Endothelial cell of umbilical vein (primary cell): ENCODE data around the gene UROC1. TPM values are rescaled to one million over a fixed set of nuclear protein-coding genes. Genes with fewer than 3 reads are reported as not detected.

Experiments used
- BruUV-seq: library from RNA; stranded (reverse); fragments of 400-500 nt; replicated peaks from 2 replicates; lab custom pipeline; 2021; lab: Mats Ljungman, UMichigan
- CTCF ChIA-PET: fragments of 300-600, 350-600 bp; sonication (Branson Sonifier 250); formaldehyde crosslinking; loops from one replicate; lab custom pipeline; 2021; ENCODE audit warnings: antibody characterized with exemption, inconsistent platforms; lab: Charles Lee
- POLR2A ChIA-PET: fragments of 300-600, 350-600 bp; sonication (Branson Sonifier 250); formaldehyde crosslinking; loops from one replicate; lab custom pipeline; 2021; ENCODE audit warnings: antibody characterized with exemption, inconsistent platforms; lab: Charles Lee
- DNase-seq: peaks from one replicate; pipeline ENCODE4 v3.0.0-alpha.2; 2011; ENCODE audit warnings: low read depth, low spot score
- FAIRE-seq: peaks from 2 replicates; lab custom pipeline; 2011; peaks lifted over from hg19 to GRCh38; lab: Jason Lieb, UNC
- H2AFZ ChIP-seq: 2 replicates; pipeline ENCODE4 v1.6.0; 2012; ENCODE audit warnings: low read depth, low read length, control low read depth, inconsistent platforms
- H3K27ac ChIP-seq: 2 replicates; pipeline ENCODE4 v1.5.1; 2011; ENCODE audit warnings: low read depth, mild to moderate bottlenecking, control low read depth, low read length, moderate library complexity; ENCODE audit not compliant: insufficient read depth
- H3K27me3 ChIP-seq, 2 experiments: 2 replicates each; pipeline versions ENCODE4 v1.6.0 to v1.6.1; 2011; ENCODE audit warnings: low read length in 2 of 2, mixed read lengths in 1 of 2; ENCODE audit not compliant: control insufficient read depth in 2 of 2, insufficient read depth in 2 of 2
- H3K36me3 ChIP-seq, 2 experiments: 2 replicates in 1 of 2; 3 replicates in 1 of 2; pipeline ENCODE4 v1.5.1; 2011; ENCODE audit warnings: low read length in 2 of 2, mild to moderate bottlenecking in 1 of 2, moderate library complexity in 1 of 2; ENCODE audit not compliant: control insufficient read depth in 2 of 2, insufficient read depth in 2 of 2; ENCODE audit errors: extremely low read depth in 1 of 2
- H3K4me1 ChIP-seq: 3 replicates; pipeline ENCODE4 v1.5.1; 2011; ENCODE audit warnings: mild to moderate bottlenecking, low read length; ENCODE audit not compliant: control insufficient read depth, insufficient read depth; ENCODE audit errors: extremely low read depth
- H3K4me2 ChIP-seq: 2 replicates; pipeline ENCODE4 v1.6.1; 2011; ENCODE audit warnings: low read length, control low read depth, mixed read lengths; ENCODE audit not compliant: insufficient read depth
- H3K4me3 ChIP-seq, 3 experiments: fragments of 200-600 bp in 1 of 3; sonication (generic), shearing (Covaris generic) in 1 of 3; replicated peaks in 1 of 3; 2 replicates each; pipeline ENCODE4 v1.5.1; 2011 to 2016; ENCODE audit warnings: control low read depth in 3 of 3, low read length in 3 of 3, mild to moderate bottlenecking in 2 of 3, inconsistent platforms in 1 of 3, low read depth in 1 of 3, moderate library complexity in 1 of 3; ENCODE audit not compliant: insufficient read depth in 1 of 3
- H3K79me2 ChIP-seq: 2 replicates; pipeline ENCODE4 v1.6.0; 2012; ENCODE audit warnings: low read length, inconsistent platforms; ENCODE audit not compliant: control insufficient read depth, insufficient read depth
- H3K9ac ChIP-seq: replicated peaks from 2 replicates; pipeline ENCODE3; 2011; ENCODE audit warnings: low read length, control low read depth; ENCODE audit not compliant: insufficient read depth; ENCODE audit errors: extremely low read depth
- H3K9me1 ChIP-seq: replicated peaks from 3 replicates; pipeline ENCODE4 v1.6.0; 2011; ENCODE audit warnings: mild to moderate bottlenecking, low read length; ENCODE audit not compliant: control insufficient read depth, insufficient read depth; ENCODE audit errors: extremely low read depth
- H3K9me3 ChIP-seq: replicated peaks from 2 replicates; pipeline ENCODE4 v1.5.1; 2012; ENCODE audit warnings: low read length, inconsistent platforms; ENCODE audit not compliant: control insufficient read depth, insufficient read depth
- H4K20me1 ChIP-seq: replicated peaks from 2 replicates; pipeline ENCODE3; 2011; ENCODE audit warnings: mild to moderate bottlenecking, low read length; ENCODE audit not compliant: control insufficient read depth, insufficient read depth; ENCODE audit errors: extremely low read depth
- CTCF ChIP-seq, 2 donors: IDR thresholded peaks; 1 replicate in 1 of 2; 2 replicates in 1 of 2; pipeline ENCODE4 v1.5.1; 2011; ENCODE audit warnings: low read length in 2 of 2, mild to moderate bottlenecking in 2 of 2, moderate library complexity in 2 of 2, control low read depth in 1 of 2, inconsistent platforms in 1 of 2, low read depth in 1 of 2; ENCODE audit not compliant: insufficient read depth in 1 of 2; ENCODE audit errors: extremely low read depth in 1 of 2
- EZH2 ChIP-seq: IDR thresholded peaks from 2 replicates; pipeline ENCODE4 v1.6.1; 2012; ENCODE audit warnings: borderline replicate concordance, low read depth, mild to moderate bottlenecking, moderate library complexity, low read length, inconsistent platforms; ENCODE audit not compliant: severe bottlenecking
- FOS ChIP-seq: IDR thresholded peaks from 2 replicates; pipeline ENCODE4 v1.6.1; 2011; ENCODE audit warnings: mild to moderate bottlenecking, low read length, moderate library complexity, borderline replicate concordance; ENCODE audit not compliant: insufficient read depth
- GATA2 ChIP-seq: IDR thresholded peaks from 2 replicates; pipeline ENCODE4 v1.7.0; 2011; ENCODE audit warnings: low read depth, mild to moderate bottlenecking, moderate library complexity, mixed read lengths, low read length; ENCODE audit not compliant: insufficient read length, insufficient read depth
- JUN ChIP-seq: IDR thresholded peaks from 2 replicates; pipeline ENCODE4 v1.6.1; 2011; ENCODE audit warnings: borderline replicate concordance, low read depth; ENCODE audit not compliant: insufficient read length, insufficient read depth
- MAX ChIP-seq: IDR thresholded peaks from 2 replicates; pipeline ENCODE4 v1.6.1; 2011; ENCODE audit not compliant: insufficient read depth, insufficient read length
- MYC ChIP-seq: IDR thresholded peaks from one replicate; pipeline ENCODE4 v1.6.1; 2011; ENCODE audit warnings: mild to moderate bottlenecking, low read depth, low read length
- POLR2A ChIP-seq: IDR thresholded peaks from 2 replicates; pipeline ENCODE4 v1.6.1; 2012; ENCODE audit warnings: low read depth, mild to moderate bottlenecking, control low read depth, low read length
- POLR2AphosphoS5 ChIP-seq: IDR thresholded peaks from 2 replicates; pipeline ENCODE4 v1.6.1; 2012; ENCODE audit warnings: low read depth, mild to moderate bottlenecking, control low read depth, low read length, moderate library complexity; ENCODE audit not compliant: insufficient read depth
- dilution Hi-C: fragments of 300-500 bp; cut with MboI; formaldehyde crosslinking; loops from one replicate; pipeline ENCODE4 v1.15.0; 2019; ENCODE audit warnings: low sequenced_read_pairs; ENCODE audit not compliant: extremely low pct_ligation_motif_present
- intact Hi-C: fragments of 100-400 bp; cut with micrococcal nuclease; formaldehyde crosslinking; loops from one replicate; pipeline ENCODE4 v1.10.0; 2022
- polyA plus RNA-seq, 4 experiments: library from polyadenylated mRNA; depleted of rRNA in 3 of 4; stranded (reverse) in 3 of 4; unstranded in 1 of 4; fragments of >200 nt; gene quantifications; 2 replicates each; pipeline versions ENCODE4 v1.2.1 to v1.2.3, GENCODE V29; 2011 to 2012; ENCODE audit warnings: missing spikeins in 1 of 4
- total RNA-seq: library from RNA; stranded (reverse); gene quantifications from 2 replicates; pipeline ENCODE4 v1.2.3, GENCODE V29; 2021

The UROC1 gene
- total and polyA plus RNA-seq, 2 donors (not counting 3 experiments of a cell fraction or from before 2014, with no cell fraction given): not detected

GRCh38 chr3:126531051-126531330 is 13.4 kb upstream of the UROC1 start:
- intact Hi-C loops: no loop called here
- Histone ChIP-seq H3K9ac (no peak overlapping the region), H3K36me3 (no peaks in the 10 kb centered on the region), H3K9me1 (no peaks in the 10 kb centered on the region), H3K27ac (no peak overlapping the region), H4K20me1 (no peaks in the 10 kb centered on the region), H3K9me3 (no peaks in the 10 kb centered on the region), H2AFZ (no peak overlapping the region), H3K79me2 (no peaks in the 10 kb centered on the region), H3K27me3 (peaks cover under 1 to 13% of the 10 kb centered on the region in 2 experiments), H3K4me1 (no peaks in the 10 kb centered on the region), H3K4me3 (no peak overlapping the region), H3K4me2 (no peak overlapping the region)
- TF ChIP-seq EZH2: no peak
- no peak for TF ChIP-seq MAX
- TF ChIP-seq JUN: no peak
- TF ChIP-seq POLR2A: no peak
- TF ChIP-seq POLR2AphosphoS5: no peak
- no peak for TF ChIP-seq FOS
- TF ChIP-seq CTCF (IDR thresholded peaks at IDR 0.05; ENCODE audit: extremely low read depth in 1 of 2, insufficient read depth in 1 of 2, low read depth in 1 of 2, low read length in 2 of 2): no peak
- no peak for TF ChIP-seq MYC
- TF ChIP-seq GATA2: no peak
- ChIA-PET CTCF (interaction anchor here (1.6 kb wide), 1 partner anchor 8 kb away, joined by 5 read pairs; no protein-coding TSS in a partner anchor), POLR2A (no interaction called here)
- no TSS peak for BruUV-seq
- FAIRE-seq (no peak), DNase-seq (no peak)
- dilution Hi-C loops: no loop called here
